HepG2 (cell line): ENCODE results near the gene SLFNL1. TPM values are rescaled to one million over a fixed set of nuclear protein-coding genes. Genes with fewer than 3 reads are reported as not detected.
A peak's percentile ranks its signal among the peaks of the same experiment; 100 is the strongest.

Experiments
- ATAC-seq: fragments of 200-7000 bp; cut with Tn5 transposase; 3 replicates; pipeline ENCODE4 v1.9.1; 2020; ENCODE audit warnings: mild to moderate bottlenecking, moderate library complexity
- BruUV-seq: library from RNA; stranded (reverse); fragments of 400-500 nt; replicated peaks from 2 replicates; lab custom pipeline; 2021; lab: Mats Ljungman, UMichigan
- CTCF ChIA-PET: fragments of 300-600 bp; formaldehyde crosslinking; extraction: SDS; loops from one replicate; lab custom pipeline; 2021; ENCODE audit warnings: low total read pairs, inconsistent platforms, low intra/inter-chr PET ratio; lab: Yijun Ruan, JAX
- POLR2A ChIA-PET: fragments of 350-600 bp; sonication (Branson Sonifier 250); formaldehyde crosslinking; loops from one replicate; lab custom pipeline; 2020; ENCODE audit warnings: antibody characterized with exemption, inconsistent platforms; lab: Yijun Ruan, JAX
- DNase-seq: peaks from one replicate; pipeline ENCODE4 v3.0.0-alpha.2; 2015; ENCODE audit warnings: low spot score
- FAIRE-seq: peaks from 3 replicates; lab custom pipeline; 2011; peaks lifted over from hg19 to GRCh38; lab: Jason Lieb, UNC
- H2AFZ ChIP-seq: one replicate; pipeline ENCODE4 v1.6.1; 2011; ENCODE audit warnings: low read length, inconsistent platforms
- H3K27ac ChIP-seq: fragments of 300-600 bp; 3 replicates; pipeline ENCODE4 v1.8.0; 2011; ENCODE audit warnings: mixed run types, mild to moderate bottlenecking, mixed read lengths, low read length, inconsistent platforms; ENCODE audit not compliant: insufficient read depth; ENCODE audit errors: extremely low read length
- H3K27me3 ChIP-seq, 2 experiments: fragments of 200-600 bp in 1 of 2; 2 replicates in 1 of 2; 3 replicates in 1 of 2; pipeline versions ENCODE4 v1.6.0 to v1.8.0; 2011; ENCODE audit warnings: low read length in 2 of 2, mild to moderate bottlenecking in 2 of 2, moderate library complexity in 2 of 2, inconsistent platforms in 1 of 2; ENCODE audit not compliant: insufficient read depth in 2 of 2, control insufficient read depth in 1 of 2
- H3K36me3 ChIP-seq, 2 experiments: fragments of 200-600 bp in 1 of 2; replicated peaks in 1 of 2; 2 replicates in 1 of 2; 3 replicates in 1 of 2; pipeline versions ENCODE4 v1.5.1 to v1.8.0; 2011; ENCODE audit warnings: low read length in 2 of 2, inconsistent platforms in 1 of 2; ENCODE audit not compliant: insufficient read depth in 2 of 2, control insufficient read depth in 1 of 2
- H3K4me1 ChIP-seq: 2 replicates; pipeline ENCODE4 v1.5.1; 2012; ENCODE audit warnings: low read length, inconsistent platforms; ENCODE audit not compliant: insufficient read depth
- H3K4me2 ChIP-seq: 2 replicates; pipeline ENCODE4 v1.6.0; 2011; ENCODE audit warnings: low read depth, low read length, inconsistent platforms
- H3K4me3 ChIP-seq, 3 experiments: fragments of 200-600 bp in 1 of 3; sonication (generic), shearing (Covaris generic) in 1 of 3; replicated peaks in 1 of 3; 2 replicates each; pipeline ENCODE4 v1.5.1; 2011 to 2016; ENCODE audit warnings: low read length in 3 of 3, inconsistent platforms in 2 of 3, low read depth in 2 of 3, mild to moderate bottlenecking in 2 of 3, control low read depth in 1 of 3, mixed read lengths in 1 of 3; ENCODE audit not compliant: insufficient read depth in 1 of 3
- H3K79me2 ChIP-seq: one replicate; pipeline ENCODE4 v1.6.1; 2011; ENCODE audit warnings: low read length, inconsistent platforms; ENCODE audit not compliant: insufficient read depth
- H3K9ac ChIP-seq: 2 replicates; pipeline ENCODE4 v1.6.0; 2011; ENCODE audit warnings: mild to moderate bottlenecking, low read depth, low read length, inconsistent platforms; ENCODE audit not compliant: insufficient read depth
- H3K9me3 ChIP-seq: 2 replicates; pipeline ENCODE4 v1.5.1; 2012; ENCODE audit warnings: mild to moderate bottlenecking, low read length
- H4K20me1 ChIP-seq: 2 replicates; pipeline ENCODE4 v1.6.0; 2011; ENCODE audit warnings: inconsistent platforms, mild to moderate bottlenecking, low read length, moderate library complexity; ENCODE audit not compliant: insufficient read depth
- FOSL1 ChIP-seq: sonication (generic); formaldehyde crosslinking; IDR thresholded peaks from 2 replicates; pipeline ENCODE4 v1.9.0; 2021; ENCODE audit warnings: missing genetic modification reagents, borderline replicate concordance
- HNF4A ChIP-seq: sonication (generic); formaldehyde crosslinking; IDR thresholded peaks from 2 replicates; pipeline ENCODE4 v1.4.0; 2020; ENCODE audit warnings: missing genetic modification reagents
- MLXIP ChIP-seq: sonication (generic); formaldehyde crosslinking; IDR thresholded peaks from 2 replicates; pipeline ENCODE4 v1.9.0; 2021; ENCODE audit warnings: missing genetic modification reagents, borderline replicate concordance
- NFYB ChIP-seq: sonication (generic); formaldehyde crosslinking; IDR thresholded peaks from 2 replicates; pipeline ENCODE4 v1.4.0; 2020; ENCODE audit warnings: missing genetic modification reagents
- POLR2G ChIP-seq: fragments of 200-400 bp; formaldehyde crosslinking; IDR thresholded peaks from 2 replicates; pipeline ENCODE4 v1.6.1; 2018; ENCODE audit warnings: mild to moderate bottlenecking, low read depth, low read length, moderate library complexity
- RFX3 ChIP-seq: IDR thresholded peaks from 2 replicates; pipeline ENCODE4 v1.6.1; 2016; ENCODE audit warnings: missing biosample characterization, missing genetic modification reagents
- ZNF34 ChIP-seq: sonication (generic); formaldehyde crosslinking; IDR thresholded peaks from 2 replicates; pipeline ENCODE4 v1.4.0; 2020; ENCODE audit warnings: mild to moderate bottlenecking, missing genetic modification reagents, borderline replicate concordance
- ZNF75D ChIP-seq: sonication (generic); formaldehyde crosslinking; IDR thresholded peaks from 2 replicates; pipeline ENCODE4 v1.8.1; 2023; ENCODE audit warnings: missing genetic modification reagents, mild to moderate bottlenecking, borderline replicate concordance
- WGBS: methylation state at CpG from one replicate; pipeline ENCODE4 v1.1.6; 2017; ENCODE audit warnings: low lambda C conversion rate; 5-methylcytosine and 5-hydroxymethylcytosine counted together
- in situ Hi-C: cut with HindIII; loops from 2 replicates; pipeline ENCODE4 v1.10.0; 2017; ENCODE audit warnings: low pct_unique_long_range_greater_than_20kb; ENCODE audit not compliant: extremely low pct_ligation_motif_present
- intact Hi-C: fragments of 100-400 bp; cut with micrococcal nuclease; formaldehyde crosslinking; loops from one replicate; pipeline ENCODE4 v1.10.0; 2022; ENCODE audit not compliant: unreplicated experiment
- polyA plus RNA-seq, 8 experiments: library from polyadenylated mRNA; depleted of rRNA in 3 of 8; stranded (reverse) in 7 of 8; unstranded in 1 of 8; fragments of >200 nt; fragmentation: Illumina TruSeq in 4 of 8; extraction: Trizol in 4 of 8; gene quantifications; 2 replicates each; pipeline versions ENCODE4 v1.2.1 to v1.2.3, GENCODE V29; 2011 to 2016; ENCODE audit warnings: low read depth in 4 of 8, missing spikeins in 1 of 8, mixed read lengths in 1 of 8; ENCODE audit not compliant: insufficient read depth in 1 of 8
- total RNA-seq, 5 experiments: library from RNA; depleted of rRNA; stranded (reverse); fragments of >200 nt; fragmentation: Illumina TruSeq; extraction: Trizol; gene quantifications; 2 replicates each; pipeline ENCODE4 v1.2.3, GENCODE V29; 2016; ENCODE audit warnings: low read depth in 1 of 5

The SLFNL1 gene
- total and polyA plus RNA-seq, 2 of the 13 experiments (the other 11 are each of a cell fraction or from before 2014, with no cell fraction given), result 0.07 to 0.20 TPM

DNA sequence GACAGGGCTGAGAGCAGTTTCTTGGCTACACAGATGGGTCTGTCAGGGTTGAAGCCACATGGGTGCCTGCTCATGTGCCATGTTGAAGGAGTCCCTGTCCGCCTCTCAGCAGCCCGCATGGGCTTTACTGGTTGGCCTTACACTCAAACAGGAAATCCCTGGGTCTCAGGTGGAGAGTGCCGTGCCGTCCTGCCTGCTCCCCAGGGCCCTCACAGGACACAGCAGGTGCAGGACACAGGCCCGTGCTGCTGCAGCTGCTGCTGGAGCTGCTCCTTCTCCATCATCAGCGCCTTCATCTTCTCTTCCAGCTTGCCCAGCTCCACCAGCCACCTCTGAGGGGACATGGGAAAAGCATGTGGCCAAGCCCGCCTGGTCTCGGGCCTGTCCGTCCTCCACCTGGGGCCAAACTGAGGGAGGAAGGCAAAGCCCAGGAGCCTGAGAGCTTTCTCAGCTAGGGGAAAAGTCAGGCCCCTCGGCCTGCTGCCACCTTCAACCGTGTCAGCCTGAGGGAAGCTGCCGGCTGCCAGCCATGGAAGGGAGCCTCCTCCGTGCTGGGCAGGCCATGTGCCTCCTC, 5.5 kb downstream of the SLFNL1 start (continued):
- no peak for TF ChIP-seq ZNF75D (CRISPR knock-in tag)

DNA sequence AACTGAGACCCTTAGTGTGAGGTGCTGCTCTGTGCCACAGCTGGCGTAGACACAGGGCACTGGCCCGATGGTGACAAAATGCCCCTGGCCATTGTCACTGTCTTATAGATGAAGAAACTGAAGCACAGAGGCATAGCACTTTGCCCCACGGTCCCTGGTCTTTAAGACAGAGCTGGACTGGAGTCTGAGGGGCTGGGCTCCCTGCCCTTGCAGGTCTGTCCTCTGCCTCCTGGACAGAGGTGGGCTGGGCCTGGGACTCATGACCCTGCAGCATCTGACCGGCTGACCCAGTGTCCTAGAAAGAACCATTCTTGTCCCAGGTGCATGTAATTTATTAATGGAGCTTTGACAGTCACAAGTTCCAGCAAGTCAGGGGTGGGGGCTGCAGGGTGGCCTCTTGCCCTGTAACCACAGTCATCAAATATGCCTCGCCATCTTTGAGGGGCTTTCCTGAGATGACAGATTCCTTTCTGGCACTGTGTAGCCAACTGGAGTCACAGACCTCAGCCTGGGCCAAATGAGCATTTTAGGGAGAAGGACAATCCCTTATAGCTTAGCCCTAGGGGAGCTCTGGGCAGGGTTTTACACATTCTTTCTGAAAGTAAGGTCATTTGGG, 6.1 kb downstream of the SLFNL1 start:
- ATAC-seq, result no peak

DNA sequence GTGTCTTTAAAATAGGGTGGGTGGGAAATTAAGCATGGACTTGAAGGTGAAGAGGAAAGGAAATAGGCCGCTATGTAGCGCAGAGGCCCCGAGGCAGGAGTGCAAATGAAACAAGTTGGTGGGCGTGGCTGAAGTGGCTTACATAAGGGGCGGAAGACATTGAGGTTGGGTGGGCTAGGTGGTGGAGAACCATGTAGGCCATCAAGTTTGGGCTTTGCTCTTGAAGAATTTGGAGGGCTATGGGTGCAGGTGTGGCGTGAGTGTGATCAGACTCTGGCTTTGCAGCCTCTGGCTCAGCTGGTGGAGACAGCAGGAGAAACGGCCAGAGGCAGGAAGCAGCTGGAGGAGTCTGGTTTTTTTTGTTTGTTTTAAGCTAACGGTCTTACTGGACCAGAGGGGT, 6.7 kb downstream of the SLFNL1 start:
- 83% methylated on average over 8 of the region's 8 CpGs for WGBS
- FAIRE-seq (no peak), DNase-seq (no peak)
- Histone ChIP-seq H3K4me3 (no peak overlapping the region), H2AFZ (no peak overlapping the region), H3K9me3 (no peaks in the 10 kb centered on the region), H4K20me1 (no peaks in the 10 kb centered on the region), H3K79me2 (no peaks in the 10 kb centered on the region), H3K27ac (no peak overlapping the region), H3K9ac (no peak overlapping the region), H3K27me3 (no peaks in the 10 kb centered on the region), H3K4me1 (no peaks in the 10 kb centered on the region), H3K36me3 (peaks cover 15 to 54% of the 10 kb centered on the region in 2 experiments)
- BruUV-seq, result no TSS peak
- in situ Hi-C loops, result no loop called here
- POLR2A ChIA-PET, result no interaction called here
- TF ChIP-seq MLXIP (CRISPR knock-in tag) (no peak), HNF4A (CRISPR knock-in tag) (no peak), ZNF34 (CRISPR knock-in tag) (no peak), FOSL1 (CRISPR knock-in tag) (no peak), POLR2G (0 out of 2 replicates have a peak, but pooled peaks have one; percentile 11)
- TF ChIP-seq, all 625 proteins: peak for 1
- ATAC-seq, result no peak
- intact Hi-C loops, result no loop called here
- CTCF ChIA-PET, result no interaction called here
- H3K4me2 ChIP-seq, result no peak overlapping the region

More for the DNA sequence above, 6.1 kb downstream of the SLFNL1 start:
- FAIRE-seq (no peak), DNase-seq (no peak)
- 89% methylated on average over 4 of the region's 5 CpGs for WGBS
- in situ Hi-C loops, result no loop called here
- Histone ChIP-seq H2AFZ (no peak overlapping the region), H4K20me1 (no peaks in the 10 kb centered on the region), H3K4me2 (no peak overlapping the region), H3K27me3 (no peaks in the 10 kb centered on the region), H3K4me3 (no peak overlapping the region), H3K9me3 (no peaks in the 10 kb centered on the region), H3K79me2 (no peaks in the 10 kb centered on the region), H3K27ac (no peak overlapping the region), H3K9ac (no peak overlapping the region), H3K36me3 (peaks cover 14 to 49% of the 10 kb centered on the region in 2 experiments), H3K4me1 (no peaks in the 10 kb centered on the region)
- TF ChIP-seq RFX3 (CRISPR knock-in tag) (no peak), NFYB (no peak)
- ChIA-PET CTCF (no interaction called here), POLR2A (no interaction called here)
- BruUV-seq, result no TSS peak
- intact Hi-C loops, result no loop called here
